Fibroblast of lung (primary cell): ENCODE data around the gene FZR1. TPM values are rescaled to one million over a fixed set of nuclear protein-coding genes. Genes with fewer than 3 reads are reported as not detected.
A peak's percentile ranks its signal among the peaks of the same experiment; 100 is the strongest.

Experiments
- DNase-seq, 2 donors: peaks; one replicate each; pipeline versions ENCODE4 v3.0.0 to v3.0.0-alpha.2; 2010; ENCODE audit warnings: low read depth in 2 of 2
- H2AFZ ChIP-seq: 2 replicates; pipeline ENCODE4 v1.5.1; 2012; ENCODE audit warnings: low read length, control low read depth, inconsistent platforms
- H3K27ac ChIP-seq: 2 replicates; pipeline ENCODE4 v1.5.1; 2011; ENCODE audit warnings: low read length, control low read depth; ENCODE audit not compliant: insufficient read depth
- H3K27me3 ChIP-seq: 2 replicates; pipeline ENCODE4 v1.5.1; 2011; ENCODE audit warnings: mild to moderate bottlenecking, low read length; ENCODE audit not compliant: control insufficient read depth, insufficient read depth
- H3K36me3 ChIP-seq: 2 replicates; pipeline ENCODE4 v1.5.1; 2011; ENCODE audit warnings: low read length; ENCODE audit not compliant: control insufficient read depth, insufficient read depth
- H3K4me1 ChIP-seq: 2 replicates; pipeline ENCODE4 v1.5.1; 2011; ENCODE audit warnings: low read length; ENCODE audit not compliant: control insufficient read depth, insufficient read depth; ENCODE audit errors: extremely low read depth
- H3K4me2 ChIP-seq: 2 replicates; pipeline ENCODE4 v1.5.1; 2011; ENCODE audit warnings: low read length, control low read depth; ENCODE audit not compliant: insufficient read depth; ENCODE audit errors: extremely low read depth
- H3K4me3 ChIP-seq, 4 experiments: fragments of 200-600 bp in 1 of 4; sonication (generic) in 1 of 4; replicated peaks in 1 of 4; 2 replicates each; pipeline ENCODE4 v1.5.1; 2011 to 2016; ENCODE audit warnings: low read length in 4 of 4, low read depth in 3 of 4, mild to moderate bottlenecking in 3 of 4, control low read depth in 2 of 4, inconsistent platforms in 1 of 4, mixed read lengths in 1 of 4; ENCODE audit not compliant: insufficient read depth in 1 of 4; ENCODE audit errors: control extremely low read depth in 1 of 4
- H3K79me2 ChIP-seq: 2 replicates; pipeline ENCODE4 v1.5.1; 2012; ENCODE audit warnings: mild to moderate bottlenecking, low read length, inconsistent platforms; ENCODE audit not compliant: control insufficient read depth, insufficient read depth
- H3K9ac ChIP-seq: 2 replicates; pipeline ENCODE4 v1.5.1; 2011; ENCODE audit warnings: mild to moderate bottlenecking, low read length, control low read depth; ENCODE audit not compliant: insufficient read depth
- H3K9me3 ChIP-seq: 2 replicates; pipeline ENCODE4 v1.5.1; 2012; ENCODE audit warnings: low read depth, low read length; ENCODE audit not compliant: control insufficient read depth, insufficient read depth
- H4K20me1 ChIP-seq: 2 replicates; pipeline ENCODE4 v1.5.1; 2011; ENCODE audit warnings: low read length; ENCODE audit not compliant: control insufficient read depth, insufficient read depth; ENCODE audit errors: extremely low read depth
- EZH2 ChIP-seq: IDR thresholded peaks from 2 replicates; pipeline ENCODE4 v1.5.1; 2012; ENCODE audit warnings: low read length, control low read depth, mild to moderate bottlenecking; ENCODE audit errors: missing control alignments
- polyA plus RNA-seq, 2 donors: library from polyadenylated mRNA; depleted of rRNA in 1 of 2; stranded (reverse) in 1 of 2; unstranded in 1 of 2; fragments of >200 nt; gene quantifications; 2 replicates each; pipeline ENCODE4 v1.2.1, GENCODE V29; 2011 to 2012; ENCODE audit warnings: missing spikeins in 1 of 2
- total RNA-seq: library from RNA; depleted of rRNA; stranded (reverse); fragments of >200 nt; gene quantifications from 2 replicates; pipeline ENCODE4 v1.2.1, GENCODE V29; 2014
- TF ChIP-seq, protein P1 (sequence below), 2 donors: IDR thresholded peaks in 1 of 2; conservative IDR thresholded peaks in 1 of 2; 1 replicate in 1 of 2; 2 replicates in 1 of 2; pipeline ENCODE4 v1.5.1; 2011 to 2012; ENCODE audit warnings: low read length in 2 of 2, control low read depth in 1 of 2, inconsistent platforms in 1 of 2, low read depth in 1 of 2, mild to moderate bottlenecking in 1 of 2

Gene FZR1
- total and polyA plus RNA-seq, 2 donors (not counting 1 experiment from before 2014, with no cell fraction given) = 15.0 to 38.0 TPM

DNA sequence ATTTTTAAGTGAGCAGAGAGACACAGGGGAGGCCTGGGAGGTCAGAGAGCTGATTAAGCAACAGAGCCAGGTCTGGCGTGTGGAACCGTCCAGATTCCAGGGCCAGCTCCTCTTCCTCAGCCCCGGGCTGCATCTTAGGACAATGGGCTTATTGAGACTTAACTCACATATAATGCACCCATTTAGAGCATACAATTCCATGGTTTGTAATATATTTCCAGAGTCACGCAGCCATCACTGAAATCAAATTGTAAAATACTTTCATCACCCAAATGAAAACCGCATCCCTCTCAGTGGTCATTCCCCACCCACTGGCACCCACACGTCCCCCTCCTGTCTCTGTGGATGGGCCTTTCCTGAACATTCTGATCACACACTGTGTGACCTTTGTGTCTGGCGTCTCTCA is 64.5 kb downstream of the FZR1 start:
- no peak overlapping the region for H3K9ac ChIP-seq
- TF ChIP-seq EZH2 = no peak
- TF ChIP-seq, protein P1, sequence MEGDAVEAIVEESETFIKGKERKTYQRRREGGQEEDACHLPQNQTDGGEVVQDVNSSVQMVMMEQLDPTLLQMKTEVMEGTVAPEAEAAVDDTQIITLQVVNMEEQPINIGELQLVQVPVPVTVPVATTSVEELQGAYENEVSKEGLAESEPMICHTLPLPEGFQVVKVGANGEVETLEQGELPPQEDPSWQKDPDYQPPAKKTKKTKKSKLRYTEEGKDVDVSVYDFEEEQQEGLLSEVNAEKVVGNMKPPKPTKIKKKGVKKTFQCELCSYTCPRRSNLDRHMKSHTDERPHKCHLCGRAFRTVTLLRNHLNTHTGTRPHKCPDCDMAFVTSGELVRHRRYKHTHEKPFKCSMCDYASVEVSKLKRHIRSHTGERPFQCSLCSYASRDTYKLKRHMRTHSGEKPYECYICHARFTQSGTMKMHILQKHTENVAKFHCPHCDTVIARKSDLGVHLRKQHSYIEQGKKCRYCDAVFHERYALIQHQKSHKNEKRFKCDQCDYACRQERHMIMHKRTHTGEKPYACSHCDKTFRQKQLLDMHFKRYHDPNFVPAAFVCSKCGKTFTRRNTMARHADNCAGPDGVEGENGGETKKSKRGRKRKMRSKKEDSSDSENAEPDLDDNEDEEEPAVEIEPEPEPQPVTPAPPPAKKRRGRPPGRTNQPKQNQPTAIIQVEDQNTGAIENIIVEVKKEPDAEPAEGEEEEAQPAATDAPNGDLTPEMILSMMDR (conservative IDR thresholded peaks at IDR 0.05 in 1 of 2, IDR thresholded peaks at IDR 0.05 in 1 of 2; ENCODE audit: low read depth in 1 of 2, low read length in 2 of 2) = no peak
- H3K4me1 ChIP-seq = no peaks in the 10 kb centered on the region
- H3K79me2 ChIP-seq = no peaks in the 10 kb centered on the region
- no peaks in the 10 kb centered on the region for H3K27me3 ChIP-seq
- no peak overlapping the region for H3K4me2 ChIP-seq
- H4K20me1 ChIP-seq = no peaks in the 10 kb centered on the region
- H3K9me3 ChIP-seq = no peaks in the 10 kb centered on the region
- H3K27ac ChIP-seq = no peak overlapping the region
- no peak for DNase-seq
- no peak overlapping the region for H2AFZ ChIP-seq
- H3K4me3 ChIP-seq = no peak overlapping the region
- H3K36me3 ChIP-seq = peaks cover 8% of the 10 kb centered on the region

DNA sequence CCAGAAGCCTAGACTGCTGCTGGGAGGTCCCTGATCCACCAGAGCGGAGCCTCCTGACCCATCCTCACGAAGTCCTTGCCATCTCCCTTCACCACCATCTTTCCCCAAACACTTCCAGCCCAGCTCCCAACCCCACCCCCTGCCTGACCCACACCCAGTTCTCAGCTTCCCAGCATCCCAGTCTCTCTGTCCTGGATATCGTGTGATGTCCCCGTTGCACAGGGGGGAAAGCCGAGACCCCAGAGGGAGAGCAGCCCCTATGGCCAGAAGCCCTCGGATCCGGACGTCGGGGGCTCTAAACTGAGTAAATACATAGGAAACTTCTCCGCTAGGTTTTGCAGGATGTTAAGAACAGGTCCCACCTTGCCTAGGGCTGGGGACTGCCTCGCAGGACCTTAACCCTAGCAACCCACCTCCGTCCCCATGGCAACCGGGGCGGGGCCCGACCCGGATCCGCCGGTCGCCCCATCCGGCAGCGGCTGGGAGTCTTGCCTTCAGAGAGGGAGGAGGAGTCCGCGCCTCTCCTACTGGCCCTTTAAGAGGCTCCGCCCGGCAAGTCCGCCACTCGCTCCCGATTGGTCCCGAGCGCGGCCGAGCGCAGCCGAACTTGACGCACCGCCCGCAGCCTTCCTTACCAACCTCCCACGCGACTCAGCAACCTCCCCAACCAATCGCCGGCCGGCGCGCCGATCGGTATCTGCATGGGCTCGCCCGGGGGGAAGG is 66.2 kb downstream of the FZR1 start:
- Histone ChIP-seq H3K9ac (peak overlapping the region; percentile 71), H3K27ac (peak overlapping the region; percentile 88)
- peak; percentile 99 to 100 for DNase-seq

DNA sequence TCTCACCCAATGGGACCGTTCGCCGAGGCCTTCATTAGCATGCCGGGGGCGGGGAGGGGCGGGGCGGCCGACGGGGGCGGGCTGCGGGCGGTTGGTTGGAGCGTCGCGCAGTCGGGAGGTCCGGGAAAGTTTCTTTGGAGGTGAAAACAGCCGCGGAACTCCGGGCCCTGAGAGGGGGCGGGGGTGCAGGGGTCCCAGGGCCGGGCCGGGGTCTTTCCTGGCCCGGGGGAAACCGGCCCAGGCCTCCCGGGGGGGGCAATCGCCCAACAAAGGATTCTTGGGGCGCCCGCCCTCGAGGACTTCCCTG is 66.7 kb downstream of the FZR1 start, which contains the start of gene HMG20B:
HMG20B (plus strand) TSS at position 90 of the 307 bp plus-strand sequence. CDS start 366 bp downstream, outside the sequence.
- Histone ChIP-seq H4K20me1 (no peaks in the 10 kb centered on the region), H3K36me3 (peaks cover 10% of the 10 kb centered on the region), H3K27ac (peak within 1 kb of the TSS; percentile 88), H3K9ac (peak within 1 kb of the TSS; percentile 76), H3K4me1 (peaks cover 4% of the 10 kb centered on the region), H2AFZ (peak within 1 kb of the TSS; percentile 96), H3K9me3 (no peaks in the 10 kb centered on the region), H3K79me2 (no peaks in the 10 kb centered on the region), H3K4me3 (peak within 1 kb of the TSS; percentile 70 to 92 (median 83)), H3K27me3 (no peaks in the 10 kb centered on the region), H3K4me2 (peak within 1 kb of the TSS; percentile 92)
- no peak for TF ChIP-seq EZH2
- TF ChIP-seq, protein P1 (conservative IDR thresholded peaks at IDR 0.05 in 1 of 2, IDR thresholded peaks at IDR 0.05 in 1 of 2; ENCODE audit: low read depth in 1 of 2, low read length in 2 of 2) = no peak
- DNase-seq = no peak

More for the DNA sequence above, 66.2 kb downstream of the FZR1 start:
- Histone ChIP-seq H3K9me3 (no peaks in the 10 kb centered on the region), H3K79me2 (no peaks in the 10 kb centered on the region), H2AFZ (peak overlapping the region; percentile 96), H3K4me1 (peaks cover 4% of the 10 kb centered on the region), H3K36me3 (peaks cover 10% of the 10 kb centered on the region), H3K4me3 (peak overlapping the region; percentile 49 to 79 (median 56)), H4K20me1 (no peaks in the 10 kb centered on the region), H3K27me3 (no peaks in the 10 kb centered on the region), H3K4me2 (peak overlapping the region; percentile 92)
- TF ChIP-seq EZH2 = no peak
- TF ChIP-seq, protein P1 (conservative IDR thresholded peaks at IDR 0.05 in 1 of 2, IDR thresholded peaks at IDR 0.05 in 1 of 2; ENCODE audit: low read depth in 1 of 2, low read length in 2 of 2) = no peak
